Vagina (tissue), 2 donors: ENCODE results near the gene AACS. TPM values are rescaled to one million over a fixed set of nuclear protein-coding genes. Genes with fewer than 3 reads are reported as not detected.

Experiments used
- DNase-seq, 2 donors: peaks; one replicate each; pipeline ENCODE4 v3.0.0-alpha.2; 2017; ENCODE audit errors: extremely low spot score in 2 of 2
- H3K27ac ChIP-seq: fragments of 200-600 bp; sonication (generic); one replicate; pipeline ENCODE4 v1.5.1; 2019
- H3K27me3 ChIP-seq: fragments of 200-600 bp; sonication (generic); one replicate; pipeline ENCODE4 v1.5.1; 2019
- H3K36me3 ChIP-seq, 2 donors: fragments of 200-600 bp; sonication (generic); one replicate each; pipeline ENCODE4 v1.5.1; 2017 to 2019
- H3K4me1 ChIP-seq: fragments of 200-600 bp; sonication (generic); one replicate; pipeline ENCODE4 v1.5.1; 2019
- H3K4me3 ChIP-seq, 2 donors: fragments of 200-600 bp; sonication (generic); 1 replicate in 1 of 2; 2 replicates in 1 of 2; pipeline ENCODE4 v1.5.1; 2016 to 2019
- H3K9me3 ChIP-seq: fragments of 200-600 bp; sonication (generic); one replicate; pipeline ENCODE4 v1.5.1; 2019
- POLR2A ChIP-seq, 2 donors: fragments of 450-650 bp; IDR thresholded peaks; one replicate each; pipeline ENCODE4 v1.6.1; 2017; ENCODE audit warnings: antibody characterized with exemption in 2 of 2, mild to moderate bottlenecking in 2 of 2, moderate library complexity in 2 of 2
- POLR2AphosphoS5 ChIP-seq, 2 donors: sonication (generic); formaldehyde crosslinking; IDR thresholded peaks; one replicate each; pipeline ENCODE4 v1.9.0; 2017; ENCODE audit warnings: antibody characterized with exemption in 2 of 2, mild to moderate bottlenecking in 2 of 2, low read depth in 1 of 2; ENCODE audit not compliant: insufficient read depth in 1 of 2
- intact Hi-C: fragments of 100-400 bp; cut with DNase I; formaldehyde crosslinking; loops from one replicate; pipeline ENCODE4 v1.15.1; 2023
- total RNA-seq: library from RNA; depleted of rRNA; stranded (reverse); fragments of >200 nt; gene quantifications from one replicate; pipeline ENCODE4 v1.2.3, GENCODE V29; 2016
- TF ChIP-seq, protein P1 (sequence below), 3 experiments: fragments of 450-650 bp in 2 of 3; fragments of 200-600 bp in 1 of 3; sonication (generic) in 1 of 3; IDR thresholded peaks; one replicate each; pipeline ENCODE4 v1.5.1; 2017 to 2019; ENCODE audit warnings: antibody characterized with exemption in 3 of 3, mild to moderate bottlenecking in 2 of 3, moderate library complexity in 2 of 3

The AACS gene
- total RNA-seq, 1 donor from 2014 or later: 22.3 TPM

DNA sequence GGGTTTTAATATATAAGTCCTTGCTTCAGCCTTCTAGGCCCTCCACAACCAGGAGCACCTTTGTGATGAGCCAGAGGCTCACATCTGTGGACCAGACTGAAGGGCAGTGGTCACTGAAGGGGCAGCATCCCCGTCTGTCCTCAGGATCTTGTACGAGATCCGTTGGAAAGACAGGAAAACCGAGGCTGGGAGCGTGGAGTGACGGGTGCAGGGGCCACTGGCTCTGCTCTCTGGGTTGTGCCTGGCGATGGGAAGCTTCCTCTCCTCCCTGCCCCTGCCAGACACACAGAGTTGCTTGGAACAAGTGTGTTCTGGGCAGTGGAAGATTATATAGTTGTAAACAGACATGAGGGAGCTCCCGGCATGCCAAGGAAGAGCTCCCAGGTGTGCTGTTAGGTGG is 48.0 kb downstream of the AACS start:
- H3K4me3 ChIP-seq: no peak overlapping the region
- H3K4me1 ChIP-seq: peaks cover 8% of the 10 kb centered on the region
- DNase-seq: no peak
- H3K9me3 ChIP-seq: no peaks in the 10 kb centered on the region
- H3K36me3 ChIP-seq: peaks cover 0 to 33% of the 10 kb centered on the region in 2 donors
- no peaks in the 10 kb centered on the region for H3K27me3 ChIP-seq
- H3K27ac ChIP-seq: no peak overlapping the region
- intact Hi-C loops: no loop called here
- TF ChIP-seq POLR2A (IDR thresholded peaks at IDR 0.05) (no peak), POLR2AphosphoS5 (IDR thresholded peaks at IDR 0.05; ENCODE audit: insufficient read depth in 1 of 2, low read depth in 1 of 2) (no peak)
- TF ChIP-seq, protein P1, sequence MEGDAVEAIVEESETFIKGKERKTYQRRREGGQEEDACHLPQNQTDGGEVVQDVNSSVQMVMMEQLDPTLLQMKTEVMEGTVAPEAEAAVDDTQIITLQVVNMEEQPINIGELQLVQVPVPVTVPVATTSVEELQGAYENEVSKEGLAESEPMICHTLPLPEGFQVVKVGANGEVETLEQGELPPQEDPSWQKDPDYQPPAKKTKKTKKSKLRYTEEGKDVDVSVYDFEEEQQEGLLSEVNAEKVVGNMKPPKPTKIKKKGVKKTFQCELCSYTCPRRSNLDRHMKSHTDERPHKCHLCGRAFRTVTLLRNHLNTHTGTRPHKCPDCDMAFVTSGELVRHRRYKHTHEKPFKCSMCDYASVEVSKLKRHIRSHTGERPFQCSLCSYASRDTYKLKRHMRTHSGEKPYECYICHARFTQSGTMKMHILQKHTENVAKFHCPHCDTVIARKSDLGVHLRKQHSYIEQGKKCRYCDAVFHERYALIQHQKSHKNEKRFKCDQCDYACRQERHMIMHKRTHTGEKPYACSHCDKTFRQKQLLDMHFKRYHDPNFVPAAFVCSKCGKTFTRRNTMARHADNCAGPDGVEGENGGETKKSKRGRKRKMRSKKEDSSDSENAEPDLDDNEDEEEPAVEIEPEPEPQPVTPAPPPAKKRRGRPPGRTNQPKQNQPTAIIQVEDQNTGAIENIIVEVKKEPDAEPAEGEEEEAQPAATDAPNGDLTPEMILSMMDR (IDR thresholded peaks at IDR 0.05): no peak

DNA sequence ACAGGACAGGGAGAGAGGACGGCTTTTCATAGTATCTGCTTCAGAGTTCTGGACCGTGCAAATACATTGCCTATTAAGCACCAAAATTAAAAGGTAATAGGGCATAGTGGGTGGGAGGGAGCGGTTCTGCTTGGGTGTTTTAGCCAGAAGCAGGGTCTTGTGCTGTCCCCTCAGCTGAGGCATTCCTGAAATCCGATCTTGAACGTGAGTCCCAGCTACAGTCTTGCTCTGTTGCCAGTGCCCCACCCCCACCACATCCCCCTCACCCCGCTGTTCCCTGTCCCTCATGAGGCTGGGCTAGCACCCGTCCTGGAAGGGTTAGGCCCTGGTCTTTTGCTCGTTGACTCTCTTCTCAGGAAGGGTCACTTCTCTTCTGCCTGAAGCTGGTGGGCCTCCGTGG is 48.6 kb downstream of the AACS start:
- peaks cover 8% of the 10 kb centered on the region for H3K4me1 ChIP-seq
- H3K27ac ChIP-seq: no peak overlapping the region
- no peaks in the 10 kb centered on the region for H3K27me3 ChIP-seq
- peaks cover 0 to 33% of the 10 kb centered on the region in 2 donors for H3K36me3 ChIP-seq
- intact Hi-C loops: no loop called here
- H3K4me3 ChIP-seq: no peak overlapping the region
- DNase-seq: no peak
- TF ChIP-seq, protein P1 (IDR thresholded peaks at IDR 0.05): no peak
- TF ChIP-seq POLR2AphosphoS5 (IDR thresholded peaks at IDR 0.05; ENCODE audit: insufficient read depth in 1 of 2, low read depth in 1 of 2) (no peak), POLR2A (IDR thresholded peaks at IDR 0.05) (no peak)
- no peaks in the 10 kb centered on the region for H3K9me3 ChIP-seq

DNA sequence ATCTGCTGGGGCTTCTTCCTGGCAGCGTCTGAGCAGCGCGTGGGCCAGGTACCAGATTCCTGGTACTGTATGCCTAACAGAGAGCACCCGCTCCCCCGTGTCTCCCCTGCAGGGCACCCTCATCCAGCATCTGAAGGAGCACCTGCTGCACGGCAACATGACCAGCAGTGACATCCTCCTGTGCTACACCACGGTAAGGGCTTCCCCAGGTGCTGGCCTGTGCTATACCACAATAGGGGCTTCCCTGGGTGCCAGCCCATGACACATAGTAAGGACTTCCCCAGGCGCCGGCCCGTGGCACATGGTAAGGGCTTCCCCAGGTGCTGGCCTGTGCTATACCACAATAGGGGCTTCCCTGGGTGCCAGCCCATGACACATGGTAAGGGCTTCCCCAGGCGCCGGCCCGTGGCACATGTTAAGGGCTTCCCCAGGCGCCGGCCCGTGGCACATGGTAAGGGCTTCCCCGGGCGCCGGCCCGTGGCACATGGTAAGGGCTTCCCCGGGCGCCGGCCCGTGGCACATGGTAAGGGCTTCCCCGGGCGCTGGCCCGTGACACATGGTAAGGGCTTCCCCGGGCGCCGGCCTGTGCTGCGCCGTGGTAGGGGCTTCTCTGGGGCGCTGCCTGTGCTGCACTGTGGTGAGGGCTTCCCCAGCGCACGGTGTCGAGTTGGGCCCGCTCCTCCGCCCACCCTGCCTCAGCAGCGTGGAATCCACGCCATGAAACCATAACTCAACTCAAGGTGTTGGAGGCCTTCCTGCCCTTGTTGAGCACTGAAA is 49.3 kb downstream of the AACS start:
- DNase-seq: no peak
- Histone ChIP-seq H3K27me3 (no peaks in the 10 kb centered on the region), H3K4me3 (no peak overlapping the region), H3K4me1 (peaks cover 8% of the 10 kb centered on the region), H3K9me3 (no peaks in the 10 kb centered on the region), H3K27ac (no peak overlapping the region), H3K36me3 (peaks cover 0 to 26% of the 10 kb centered on the region in 2 donors)
- TF ChIP-seq POLR2AphosphoS5 (IDR thresholded peaks at IDR 0.05; ENCODE audit: insufficient read depth in 1 of 2, low read depth in 1 of 2): no peak
- no peak for TF ChIP-seq POLR2A (IDR thresholded peaks at IDR 0.05)
- TF ChIP-seq, protein P1 (IDR thresholded peaks at IDR 0.05): no peak
- intact Hi-C loops: no loop called here

DNA sequence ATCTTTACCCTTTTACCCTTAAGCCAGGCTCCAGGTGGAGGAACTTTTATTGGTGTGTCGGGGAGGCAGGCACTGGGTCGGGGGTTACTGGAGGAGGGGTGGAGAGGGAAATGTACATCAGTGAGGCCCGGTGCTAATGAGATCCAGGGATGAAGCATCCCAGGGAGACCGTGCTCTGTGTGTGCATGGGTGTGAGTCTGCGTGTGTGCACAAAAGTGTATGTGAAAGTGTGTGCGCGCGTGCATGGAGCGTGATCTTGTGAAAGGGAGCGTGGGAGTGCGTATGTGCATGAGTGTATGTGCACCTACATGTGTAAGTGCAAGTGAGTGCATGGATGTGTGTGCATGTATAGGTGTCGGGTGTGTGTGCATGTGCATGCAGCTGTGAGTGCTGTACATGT is 55.3 kb downstream of the AACS start:
- Histone ChIP-seq H3K27me3 (no peaks in the 10 kb centered on the region), H3K4me3 (no peak overlapping the region), H3K36me3 (peaks cover 0 to 7% of the 10 kb centered on the region in 2 donors), H3K9me3 (no peaks in the 10 kb centered on the region), H3K4me1 (no peaks in the 10 kb centered on the region), H3K27ac (no peak overlapping the region)
- intact Hi-C loops: no loop called here
- TF ChIP-seq POLR2AphosphoS5 (IDR thresholded peaks at IDR 0.05; ENCODE audit: insufficient read depth in 1 of 2, low read depth in 1 of 2): no peak
- TF ChIP-seq, protein P1 (IDR thresholded peaks at IDR 0.05): no peak
- TF ChIP-seq POLR2A (IDR thresholded peaks at IDR 0.05): no peak
- no peak for DNase-seq

DNA sequence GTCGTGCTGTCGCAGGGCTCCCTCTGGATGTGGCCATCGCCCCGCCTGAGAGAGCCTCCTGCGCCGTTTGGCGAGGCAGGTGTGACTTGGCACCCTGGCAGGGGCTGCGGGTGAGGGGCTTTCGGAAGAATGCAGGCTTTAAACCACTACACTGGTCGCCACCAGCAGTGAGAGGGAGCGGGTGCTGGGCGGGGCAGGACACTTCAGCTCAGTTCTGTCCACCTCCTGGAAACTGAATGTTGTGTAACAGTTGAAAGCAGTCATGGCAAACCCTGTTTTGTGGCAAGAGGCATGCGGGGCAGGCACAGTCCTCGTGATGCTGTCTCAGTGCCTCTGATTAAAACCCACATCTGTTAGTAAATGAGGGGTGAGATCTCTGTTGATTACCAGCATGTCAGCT is 55.9 kb downstream of the AACS start:
- no peaks in the 10 kb centered on the region for H3K9me3 ChIP-seq
- no peak for TF ChIP-seq POLR2AphosphoS5 (IDR thresholded peaks at IDR 0.05; ENCODE audit: insufficient read depth in 1 of 2, low read depth in 1 of 2)
- TF ChIP-seq, protein P1 (IDR thresholded peaks at IDR 0.05): no peak
- TF ChIP-seq POLR2A (IDR thresholded peaks at IDR 0.05): no peak
- H3K27ac ChIP-seq: no peak overlapping the region
- DNase-seq: no peak
- no peak overlapping the region for H3K4me3 ChIP-seq
- H3K4me1 ChIP-seq: no peaks in the 10 kb centered on the region
- H3K36me3 ChIP-seq: peaks cover 0 to 1% of the 10 kb centered on the region in 2 donors
- intact Hi-C loops: no loop called here
- H3K27me3 ChIP-seq: no peaks in the 10 kb centered on the region
